ENCODE results near the gene DGKG.

DGKG gene

GRCh38 chr3:186366206-186366605 lies 4.2 kb upstream of the DGKG start:
- H3K27me3 ChIP-seq, result peaks cover 15% of the 10 kb centered on the region
- H3K9me3 ChIP-seq, result no peaks in the 10 kb centered on the region
- no peaks in the 10 kb centered on the region for H3K36me3 ChIP-seq
- TF ChIP-seq CTCF (IDR thresholded peaks at IDR 0.05; ENCODE audit: low read depth, low read length), result no peak
- no peak for DNase-seq
- H3K4me3 ChIP-seq (ENCODE audit: low read depth, low read length), result no peak overlapping the region
- H3K4me1 ChIP-seq, result no peaks in the 10 kb centered on the region; the same call in 1 of the 2 replicates

- no peaks in the 10 kb centered on the region for H3K9me3 ChIP-seq
- no peaks in the 10 kb centered on the region for H3K36me3 ChIP-seq
- DNase-seq, result no peak
- TF ChIP-seq CTCF (IDR thresholded peaks at IDR 0.05; ENCODE audit: low read depth, low read length), result no peak
- no peaks in the 10 kb centered on the region; the same call in 1 of the 2 replicates for H3K4me1 ChIP-seq
- peaks cover 21% of the 10 kb centered on the region for H3K27me3 ChIP-seq
- no peak overlapping the region for H3K4me3 ChIP-seq (ENCODE audit: low read depth, low read length)
Measured at GRCh38 chr3:186365202-186365974, 3.4 kb upstream of the DGKG start.

- DNase-seq, result no peak
- Histone ChIP-seq H3K9me3 (no peaks in the 10 kb centered on the region), H3K4me3 (ENCODE audit: low read depth, low read length) (no peak overlapping the region), H3K4me1 (no peaks in the 10 kb centered on the region; the same call in 1 of the 2 replicates), H3K27me3 (peaks cover 21% of the 10 kb centered on the region), H3K36me3 (no peaks in the 10 kb centered on the region)
- TF ChIP-seq CTCF (IDR thresholded peaks at IDR 0.05; ENCODE audit: low read depth, low read length), result no peak
Measured at GRCh38 chr3:186362988-186363387, 954 bp upstream of the DGKG start.

GRCh38 chr3:186362537-186362842 lies 456 bp upstream of the DGKG start:
- Histone ChIP-seq H3K36me3 (no peaks in the 10 kb centered on the region), H3K4me1 (no peaks in the 10 kb centered on the region; the same call in 1 of the 2 replicates), H3K27me3 (peaks cover 21% of the 10 kb centered on the region), H3K9me3 (no peaks in the 10 kb centered on the region), H3K4me3 (ENCODE audit: low read depth, low read length) (peak overlapping the region; percentile 61)
- no peak for DNase-seq
- TF ChIP-seq CTCF (IDR thresholded peaks at IDR 0.05; ENCODE audit: low read depth, low read length), result no peak

- Histone ChIP-seq H3K4me3 (ENCODE audit: low read depth, low read length) (peak overlapping the region; percentile 61), H3K4me1 (no peaks in the 10 kb centered on the region; the same call in 1 of the 2 replicates), H3K36me3 (no peaks in the 10 kb centered on the region), H3K27me3 (peaks cover 21% of the 10 kb centered on the region), H3K9me3 (no peaks in the 10 kb centered on the region)
- DNase-seq, result no peak
- no peak for TF ChIP-seq CTCF (IDR thresholded peaks at IDR 0.05; ENCODE audit: low read depth, low read length)
Measured at GRCh38 chr3:186361246-186361761, 730 bp downstream of the DGKG start.

- 0 out of 2 replicates have a peak, but pooled peaks have one; percentile 5 for TF ChIP-seq CTCF (IDR thresholded peaks at IDR 0.05; ENCODE audit: low read depth, low read length)
Measured at GRCh38 chr3:186360779-186361178, 1.3 kb downstream of the DGKG start.

More at GRCh38 chr3:186360779-186361178, 1.3 kb downstream of the DGKG start:
- DNase-seq, result peak; percentile 41
- H3K4me3 ChIP-seq (ENCODE audit: low read depth, low read length), result peak overlapping the region; percentile 61
- H3K27me3 ChIP-seq, result peaks cover 21% of the 10 kb centered on the region
- no peaks in the 10 kb centered on the region; the same call in 1 of the 2 replicates for H3K4me1 ChIP-seq
- H3K36me3 ChIP-seq, result no peaks in the 10 kb centered on the region
- no peaks in the 10 kb centered on the region for H3K9me3 ChIP-seq

Data from BE2C (cell line).